GM12801 (cell line): ENCODE data around the gene ZEB2.

Experiments
- CTCF ChIP-seq: IDR thresholded peaks from one replicate; pipeline ENCODE4 v1.5.1; 2011; ENCODE audit warnings: control low read depth; ENCODE audit not compliant: insufficient read length; ENCODE audit errors: extremely low read depth

The ZEB2 gene

GRCh38 chr2:144500563-144500962 is 19.4 kb downstream of the ZEB2 start:
- TF ChIP-seq CTCF: no peak

DNA sequence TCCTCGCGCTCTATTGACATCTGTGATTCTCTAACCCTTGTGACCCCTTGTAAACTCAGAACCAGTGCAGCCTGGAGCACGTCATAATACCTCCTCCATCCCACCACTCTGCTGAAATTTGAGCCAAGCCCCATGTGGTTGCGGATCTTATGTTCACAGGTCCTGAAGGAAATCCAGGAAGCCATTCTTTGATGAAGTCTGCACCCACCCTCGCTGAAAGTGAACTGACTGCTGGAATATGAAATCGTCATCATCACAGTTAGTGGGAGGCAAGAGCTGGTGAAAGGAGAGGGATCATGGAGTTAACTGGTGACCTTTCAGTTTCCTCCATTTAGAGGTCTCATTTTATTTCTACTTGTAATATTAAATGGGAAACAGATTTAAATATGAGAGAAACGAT is 21.6 kb downstream of the ZEB2 start:
- TF ChIP-seq CTCF: no peak

- TF ChIP-seq CTCF: no peak
Observed at GRCh38 chr2:144496977-144497598, 22.8 kb downstream of the ZEB2 start.

GRCh38 chr2:144496092-144496976 is 23.6 kb downstream of the ZEB2 start:
- TF ChIP-seq CTCF: no peak

- no peak for TF ChIP-seq CTCF
Observed at GRCh38 chr2:144495227-144496091, 24.5 kb downstream of the ZEB2 start.

GRCh38 chr2:144493027-144493809 is 26.7 kb downstream of the ZEB2 start:
- no peak for TF ChIP-seq CTCF
